Stomach smooth muscle (tissue), 2 donors: ENCODE measurements around the gene CETP.
"Not testable (repeated sequence)": the region's sequence is repeated elsewhere in the genome, so short reads cannot be mapped to it uniquely, and the experiment has no call there.

Experiments
- H3K27ac ChIP-seq: one replicate; pipeline ENCODE4 v1.7.0; 2013; ENCODE audit warnings: mild to moderate bottlenecking, low read length, inconsistent platforms
- H3K27me3 ChIP-seq, 2 donors: one replicate each; pipeline ENCODE4 v1.7.0; 2013; ENCODE audit warnings: low read length in 2 of 2; ENCODE audit not compliant: insufficient read depth in 2 of 2, control insufficient read depth in 1 of 2
- H3K36me3 ChIP-seq, 2 donors: one replicate each; pipeline ENCODE4 v1.7.0; 2013; ENCODE audit warnings: low read length in 2 of 2; ENCODE audit not compliant: control insufficient read depth in 2 of 2, insufficient read depth in 2 of 2
- H3K4me1 ChIP-seq: one replicate; pipeline ENCODE4 v1.7.0; 2013; ENCODE audit warnings: low read length; ENCODE audit not compliant: control insufficient read depth, insufficient read depth
- H3K4me3 ChIP-seq, 2 donors: one replicate each; pipeline ENCODE4 v1.7.0; 2013; ENCODE audit warnings: low read length in 2 of 2
- H3K9ac ChIP-seq, 2 donors: one replicate each; pipeline ENCODE4 v1.7.0; 2013; ENCODE audit warnings: low read length in 2 of 2, mild to moderate bottlenecking in 1 of 2
- H3K9me3 ChIP-seq, 2 donors: one replicate each; pipeline ENCODE4 v1.7.0; 2013; ENCODE audit warnings: low read length in 2 of 2; ENCODE audit not compliant: control insufficient read depth in 2 of 2
- donor health status: healthy.
- donor health status: Pancreatic carcinoma.

CETP gene

DNA sequence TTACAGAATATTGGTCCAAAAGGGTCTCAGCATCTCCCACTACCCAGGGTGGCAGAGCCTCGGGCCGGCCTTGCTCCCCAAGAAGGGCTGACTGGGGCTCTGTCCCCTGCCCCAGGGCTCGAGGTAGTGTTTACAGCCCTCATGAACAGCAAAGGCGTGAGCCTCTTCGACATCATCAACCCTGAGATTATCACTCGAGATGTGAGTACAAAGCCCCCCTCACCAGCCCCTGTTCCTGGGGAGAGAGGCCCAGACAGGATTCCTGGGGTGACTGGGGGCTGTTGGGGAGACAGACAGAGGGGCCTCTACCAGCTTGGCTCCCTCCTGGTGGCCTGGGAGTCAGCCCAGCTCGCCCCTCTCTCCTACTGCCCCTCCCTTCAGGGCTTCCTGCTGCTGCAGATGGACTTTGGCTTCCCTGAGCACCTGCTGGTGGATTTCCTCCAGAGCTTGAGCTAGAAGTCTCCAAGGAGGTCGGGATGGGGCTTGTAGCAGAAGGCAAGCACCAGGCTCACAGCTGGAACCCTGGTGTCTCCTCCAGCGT is 21.5 kb downstream of the CETP start:
- no peak overlapping the region for H3K9ac ChIP-seq
- H3K27ac ChIP-seq = no peak overlapping the region
- H3K9me3 ChIP-seq = no peaks in the 10 kb centered on the region
- H3K27me3 ChIP-seq = no peaks in the 10 kb centered on the region
- no peak overlapping the region for H3K4me3 ChIP-seq
- no peaks in the 10 kb centered on the region for H3K36me3 ChIP-seq
- peaks cover 6% of the 10 kb centered on the region for H3K4me1 ChIP-seq

DNA sequence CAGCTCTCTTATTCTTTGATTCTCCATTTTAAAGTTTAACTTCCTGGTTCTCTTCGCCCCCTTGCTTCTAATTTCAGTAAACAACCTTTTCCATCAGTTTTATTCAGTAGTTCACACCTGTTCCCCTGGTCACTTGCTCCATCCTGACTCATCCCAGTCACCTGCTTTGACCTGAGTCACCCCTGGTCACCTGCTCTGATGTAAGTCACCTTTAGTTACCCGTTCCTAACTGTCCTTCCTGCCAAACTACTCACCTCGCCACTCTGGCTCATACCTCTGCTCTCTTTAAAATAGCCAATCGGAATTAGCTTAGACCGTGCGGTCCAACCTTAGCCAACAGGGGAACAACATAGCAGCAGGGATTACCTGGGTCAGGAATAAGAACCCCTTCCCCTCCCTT is 22.9 kb downstream of the CETP start:
- no peak overlapping the region for H3K9ac ChIP-seq
- H3K27me3 ChIP-seq = no peaks in the 10 kb centered on the region
- H3K36me3 ChIP-seq = no peaks in the 10 kb centered on the region
- no peaks in the 10 kb centered on the region for H3K9me3 ChIP-seq
- H3K27ac ChIP-seq = no peak overlapping the region
- peaks cover 17% of the 10 kb centered on the region for H3K4me1 ChIP-seq
- H3K4me3 ChIP-seq = no peak overlapping the region

- Histone ChIP-seq H3K36me3 (no peaks in the 10 kb centered on the region), H3K9ac (no peak overlapping the region), H3K27me3 (no peaks in the 10 kb centered on the region), H3K27ac (no peak overlapping the region), H3K9me3 (no peaks in the 10 kb centered on the region), H3K4me1 (peaks cover 22% of the 10 kb centered on the region), H3K4me3 (no peak overlapping the region)
Observed at GRCh38 chr16:56985288-56985961, 23.7 kb downstream of the CETP start.

DNA sequence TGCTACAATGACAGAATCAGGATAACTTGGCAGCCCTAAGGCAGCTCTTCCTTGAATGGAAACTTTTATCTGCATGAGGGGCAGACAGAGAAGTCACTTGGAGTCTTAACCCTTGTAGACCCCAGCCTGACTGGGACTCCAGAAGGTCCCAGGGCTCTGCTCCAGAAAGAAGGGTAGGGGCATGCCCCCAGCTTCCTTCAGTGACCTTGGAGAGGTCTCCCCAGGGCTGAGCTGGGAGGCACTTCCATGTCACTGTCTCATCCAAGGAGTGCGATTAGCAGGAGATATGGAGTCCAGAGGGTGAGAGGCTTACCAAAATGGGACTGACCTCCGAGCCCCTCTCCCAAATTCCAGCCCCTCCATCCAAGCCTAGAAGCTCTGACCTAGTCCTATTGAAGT is 24.2 kb downstream of the CETP start:
- Histone ChIP-seq H3K9me3 (no peaks in the 10 kb centered on the region), H3K27me3 (no peaks in the 10 kb centered on the region), H3K27ac (no peak overlapping the region), H3K4me1 (peaks cover 26% of the 10 kb centered on the region), H3K9ac (no peak overlapping the region), H3K4me3 (no peak overlapping the region), H3K36me3 (no peaks in the 10 kb centered on the region)

DNA sequence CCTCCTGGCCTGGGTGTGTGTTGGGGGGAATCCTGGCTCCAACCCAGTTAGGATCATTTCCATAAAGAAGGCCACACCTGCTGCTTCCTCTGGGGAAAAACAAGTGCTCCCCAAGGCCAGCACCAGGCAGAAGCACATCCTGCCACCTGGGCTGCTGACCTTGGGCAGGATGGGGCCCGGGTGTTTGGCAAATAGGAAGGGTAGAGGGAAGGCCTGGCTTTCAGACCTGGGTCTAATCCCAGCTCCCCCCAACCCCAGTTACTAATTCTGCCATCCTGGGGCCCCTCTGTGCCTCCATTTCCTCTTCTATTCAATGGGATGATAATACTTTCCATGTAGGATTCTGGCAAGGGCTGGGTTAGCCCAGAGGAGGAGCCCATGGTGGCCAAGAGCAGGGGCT is 24.6 kb downstream of the CETP start:
- Histone ChIP-seq H3K36me3 (no peaks in the 10 kb centered on the region), H3K27me3 (no peaks in the 10 kb centered on the region), H3K4me1 (peaks cover 26% of the 10 kb centered on the region), H3K9me3 (no peaks in the 10 kb centered on the region), H3K9ac (no peak overlapping the region), H3K4me3 (no peak overlapping the region), H3K27ac (no peak overlapping the region)

DNA sequence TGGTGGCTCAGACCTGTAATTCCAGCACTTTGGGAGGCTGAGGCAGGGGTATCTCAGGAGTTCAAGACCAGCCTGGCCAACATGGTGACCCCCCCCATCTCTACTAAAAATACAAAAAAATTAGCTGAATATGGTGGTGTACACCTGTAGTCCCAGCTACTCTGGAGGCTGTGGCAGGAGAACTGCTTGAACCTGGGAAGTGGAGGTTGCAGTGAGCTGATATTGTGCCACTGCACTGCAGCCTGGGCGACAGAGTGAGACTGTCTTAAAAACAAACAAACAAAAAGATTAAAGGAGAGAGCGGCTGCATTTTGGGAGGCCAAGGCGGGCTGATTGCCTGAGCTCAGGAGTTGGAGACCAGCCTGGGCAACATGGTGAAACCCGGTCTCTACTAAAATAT is 25.2 kb downstream of the CETP start:
- H3K4me3 ChIP-seq, H3K9ac ChIP-seq, H3K36me3 ChIP-seq, H3K27me3 ChIP-seq, H3K9me3 ChIP-seq, H3K27ac ChIP-seq: not testable (repeated sequence)
- peaks cover 28% of the 10 kb centered on the region for H3K4me1 ChIP-seq

DNA sequence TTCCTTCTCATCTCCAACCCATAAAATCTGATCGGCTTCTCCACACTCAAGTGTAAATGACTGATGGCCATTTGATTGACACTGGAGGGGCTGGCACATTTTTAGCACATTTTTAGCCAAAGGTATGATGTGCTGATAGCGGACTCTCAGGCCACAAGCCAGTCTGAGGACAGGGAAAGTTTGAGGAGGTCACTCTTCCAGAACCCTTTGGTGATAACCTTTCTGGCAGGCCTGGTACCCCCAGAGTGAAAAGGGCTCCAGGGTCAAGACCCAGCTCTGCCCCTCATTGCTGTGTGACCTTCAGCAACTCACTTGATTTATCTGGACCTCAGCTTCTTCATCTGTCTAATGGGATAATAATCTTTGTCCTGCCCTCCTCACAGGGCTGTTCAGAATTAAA is 25.9 kb downstream of the CETP start:
- no peak overlapping the region for H3K27ac ChIP-seq
- no peaks in the 10 kb centered on the region for H3K9me3 ChIP-seq
- no peak overlapping the region for H3K4me3 ChIP-seq
- no peaks in the 10 kb centered on the region for H3K27me3 ChIP-seq
- no peaks in the 10 kb centered on the region for H3K36me3 ChIP-seq
- no peak overlapping the region for H3K9ac ChIP-seq
- H3K4me1 ChIP-seq = peaks cover 30% of the 10 kb centered on the region

DNA sequence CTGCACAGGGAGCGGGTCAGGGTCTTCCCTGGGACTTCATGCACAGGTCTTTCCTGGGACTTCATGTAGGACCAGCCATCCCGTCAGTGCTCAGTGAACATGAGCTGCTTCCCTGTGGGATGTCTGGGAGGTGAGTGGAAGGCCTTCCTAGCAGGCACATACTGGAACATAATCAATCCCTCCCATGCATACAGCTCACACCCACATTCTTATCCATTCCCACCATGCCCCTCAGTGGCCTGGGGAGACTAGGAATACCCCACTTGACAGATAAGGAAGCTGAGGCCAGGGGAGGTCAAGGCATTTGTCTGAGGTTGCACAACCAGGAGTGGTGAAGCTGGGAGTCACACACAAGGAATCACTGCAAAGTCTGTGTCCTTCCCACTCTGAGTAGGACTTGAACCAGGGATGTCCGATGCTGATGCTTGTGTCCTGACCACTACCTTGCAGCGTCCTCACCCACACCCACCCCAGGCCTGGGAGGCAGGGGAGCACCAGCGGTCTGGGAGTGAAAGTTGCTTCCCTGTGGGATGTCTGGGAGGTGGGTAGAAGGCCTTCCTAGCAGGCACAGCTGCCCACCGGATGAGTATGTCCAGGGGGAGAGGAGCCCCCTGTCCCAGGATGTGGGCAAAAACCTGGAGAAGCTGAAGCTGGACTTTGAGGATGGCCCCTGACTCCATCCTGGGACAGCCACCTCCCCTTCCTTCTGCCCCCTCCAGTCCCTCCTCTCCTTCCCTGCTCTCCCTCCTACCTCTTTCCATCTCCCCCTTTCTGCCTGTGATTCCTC is 26.6 kb downstream of the CETP start:
- H3K4me1 ChIP-seq = peaks cover 30% of the 10 kb centered on the region
- no peaks in the 10 kb centered on the region for H3K27me3 ChIP-seq
- H3K9ac ChIP-seq = peak overlapping the region; percentile 82 to 90
- H3K36me3 ChIP-seq = no peaks in the 10 kb centered on the region
- peak overlapping the region; percentile 90 to 94 for H3K4me3 ChIP-seq
- H3K27ac ChIP-seq = peak overlapping the region; percentile 76
- H3K9me3 ChIP-seq = no peaks in the 10 kb centered on the region

DNA sequence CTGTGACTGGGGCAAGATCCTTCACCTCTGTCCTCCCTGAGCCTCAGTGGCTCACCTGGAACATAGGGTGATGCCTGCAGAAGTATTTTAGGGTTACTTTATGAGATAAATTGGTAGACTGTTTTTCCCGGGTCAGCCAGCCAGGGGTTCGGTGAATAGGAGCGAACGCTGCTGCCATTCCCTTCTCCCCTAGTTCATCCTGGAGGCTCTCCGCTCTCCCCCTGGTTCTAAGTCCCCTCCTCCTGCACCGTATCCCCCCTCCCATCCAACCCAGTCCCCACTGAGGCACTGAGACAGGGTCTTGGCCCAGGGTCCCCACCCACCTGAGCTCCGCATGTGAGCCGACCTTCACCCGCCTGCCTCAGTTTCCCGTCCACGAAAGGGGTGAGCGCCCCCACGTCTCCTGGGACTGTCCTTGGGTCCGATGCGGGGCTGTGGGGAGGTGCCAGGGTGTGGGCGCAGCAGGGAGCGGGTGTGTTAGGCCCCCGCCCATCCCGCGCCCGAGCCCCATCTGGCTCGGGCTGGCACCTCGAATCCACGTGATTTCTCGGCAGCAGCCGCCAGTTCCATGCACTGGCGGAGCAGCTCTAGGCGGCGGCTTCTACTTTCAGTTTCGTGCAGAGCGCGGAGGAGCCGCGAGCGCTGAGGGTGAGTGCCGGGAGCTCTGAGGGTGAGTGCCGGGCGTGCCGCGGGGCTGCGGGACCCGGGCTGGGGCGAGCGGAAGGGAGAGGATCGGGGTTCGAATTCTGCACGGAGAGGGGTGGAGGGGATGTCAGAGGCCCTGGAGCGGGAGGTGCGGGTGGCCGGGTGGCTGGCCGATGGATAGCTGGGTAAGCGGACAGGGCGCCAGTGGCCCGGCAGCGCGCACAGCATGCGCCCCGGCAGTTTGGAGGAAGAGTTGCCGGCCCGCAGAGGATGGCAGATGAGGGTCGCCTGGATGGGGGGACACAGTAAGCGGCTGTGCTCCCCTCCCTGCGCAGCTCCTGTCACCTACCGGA is 27.5 kb downstream of the CETP start, which contains the start of gene NLRC5:
TSS of gene NLRC5 (plus strand) at position 610 of the 998 bp plus-strand sequence. CDS start 31,156 bp downstream, outside the sequence.
- no peaks in the 10 kb centered on the region for H3K36me3 ChIP-seq
- H3K27me3 ChIP-seq = no peaks in the 10 kb centered on the region
- no peaks in the 10 kb centered on the region for H3K9me3 ChIP-seq
- H3K4me3 ChIP-seq = peak within 1 kb of the TSS; percentile 90 to 94
- H3K27ac ChIP-seq = peak within 1 kb of the TSS; percentile 76
- H3K9ac ChIP-seq = peak within 1 kb of the TSS; percentile 82 to 90
- H3K4me1 ChIP-seq = peaks cover 30% of the 10 kb centered on the region

DNA sequence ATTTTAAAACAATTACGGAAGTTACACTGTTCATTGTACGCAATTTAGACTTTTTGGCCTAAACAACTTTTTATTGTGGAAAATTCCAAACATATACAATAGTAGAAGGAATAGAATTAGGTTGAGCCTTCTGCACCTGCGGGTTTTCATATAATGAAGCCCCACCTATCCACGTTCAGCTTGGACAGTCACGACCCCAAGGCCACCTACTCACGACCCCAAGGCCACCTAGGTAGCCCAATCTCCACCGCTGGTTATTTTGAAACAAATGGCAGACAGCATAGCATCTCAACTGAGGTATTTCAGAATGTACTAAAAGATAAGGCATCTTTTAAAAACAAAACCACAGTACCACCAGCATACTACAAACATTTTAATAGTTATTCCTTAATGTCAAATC is 28.2 kb downstream of the CETP start:
- no peaks in the 10 kb centered on the region for H3K27me3 ChIP-seq
- H3K4me3 ChIP-seq = peak overlapping the region; percentile 90 to 94
- H3K36me3 ChIP-seq = no peaks in the 10 kb centered on the region
- H3K9ac ChIP-seq = peak overlapping the region; percentile 82 to 90
- peak overlapping the region; percentile 76 for H3K27ac ChIP-seq
- peaks cover 30% of the 10 kb centered on the region for H3K4me1 ChIP-seq
- no peaks in the 10 kb centered on the region for H3K9me3 ChIP-seq
